Esophagus squamous epithelium (tissue), 5 donors: ENCODE measurements around the gene ZNF138. TPM values are rescaled to one million over a fixed set of nuclear protein-coding genes. Genes with fewer than 3 reads are reported as not detected.

ENCODE experiments used
- DNase-seq: peaks from one replicate; lab custom pipeline; 2025; lab: John Stamatoyannopoulos, UW
- H3K27ac ChIP-seq, 4 donors: fragments of 200-600 bp; sonication (generic); one replicate each; pipeline ENCODE4 v1.5.1; 2016 to 2019; ENCODE audit warnings: mild to moderate bottlenecking in 1 of 4
- H3K27me3 ChIP-seq, 4 donors: fragments of 200-600 bp; sonication (generic); 1 replicate in 3 of 4; 2 replicates in 1 of 4; pipeline versions ENCODE4 v1.5.1 to v1.6.0; 2017 to 2021; ENCODE audit warnings: antibody characterized with exemption in 1 of 4
- H3K36me3 ChIP-seq, 3 donors: fragments of 200-600 bp; sonication (generic); one replicate each; pipeline ENCODE4 v1.5.1; 2016 to 2019
- H3K4me1 ChIP-seq, 3 donors: fragments of 200-600 bp; sonication (generic); one replicate each; pipeline ENCODE4 v1.5.1; 2017 to 2019
- H3K4me3 ChIP-seq, 4 donors: fragments of 200-600 bp; sonication (generic); 1 replicate in 3 of 4; 2 replicates in 1 of 4; pipeline ENCODE4 v1.5.1; 2016 to 2019; ENCODE audit warnings: mild to moderate bottlenecking in 2 of 4, moderate library complexity in 1 of 4
- H3K9me3 ChIP-seq, 3 donors: fragments of 200-600 bp; sonication (generic); one replicate each; pipeline ENCODE4 v1.5.1; 2016 to 2019
- POLR2A ChIP-seq, 4 donors: fragments of 450-650 bp; IDR thresholded peaks; one replicate each; pipeline ENCODE4 v1.6.1; 2017; ENCODE audit warnings: antibody characterized with exemption in 4 of 4, mild to moderate bottlenecking in 4 of 4, moderate library complexity in 3 of 4
- WGBS, 2 donors: methylation state at CpG; one replicate each; pipeline ENCODE4 v1.1.5; 2018; 5-methylcytosine and 5-hydroxymethylcytosine counted together
- intact Hi-C: fragments of 100-400 bp; cut with DNase I; formaldehyde crosslinking; loops from one replicate; pipeline ENCODE4 v1.15.0; 2022
- total RNA-seq, 4 donors: library from RNA; depleted of rRNA; stranded (reverse); fragments of >200 nt; gene quantifications; one replicate each; pipeline ENCODE4 v1.1.0, GENCODE V29; 2016
- TF ChIP-seq, protein P1 (sequence below), 6 experiments: fragments of 450-650 bp in 4 of 6; fragments of 200-600 bp in 2 of 6; sonication (generic) in 2 of 6; IDR thresholded peaks; one replicate each; pipeline ENCODE4 v1.5.1; 2016 to 2019; ENCODE audit warnings: antibody characterized with exemption in 6 of 6, mild to moderate bottlenecking in 4 of 6, moderate library complexity in 4 of 6
- donor health status: DM: yes; HTN: yes; CAD: no.

The ZNF138 gene
- total RNA-seq, 4 donors from 2014 or later: 7.2 to 14.0 (median 12.1) TPM

DNA sequence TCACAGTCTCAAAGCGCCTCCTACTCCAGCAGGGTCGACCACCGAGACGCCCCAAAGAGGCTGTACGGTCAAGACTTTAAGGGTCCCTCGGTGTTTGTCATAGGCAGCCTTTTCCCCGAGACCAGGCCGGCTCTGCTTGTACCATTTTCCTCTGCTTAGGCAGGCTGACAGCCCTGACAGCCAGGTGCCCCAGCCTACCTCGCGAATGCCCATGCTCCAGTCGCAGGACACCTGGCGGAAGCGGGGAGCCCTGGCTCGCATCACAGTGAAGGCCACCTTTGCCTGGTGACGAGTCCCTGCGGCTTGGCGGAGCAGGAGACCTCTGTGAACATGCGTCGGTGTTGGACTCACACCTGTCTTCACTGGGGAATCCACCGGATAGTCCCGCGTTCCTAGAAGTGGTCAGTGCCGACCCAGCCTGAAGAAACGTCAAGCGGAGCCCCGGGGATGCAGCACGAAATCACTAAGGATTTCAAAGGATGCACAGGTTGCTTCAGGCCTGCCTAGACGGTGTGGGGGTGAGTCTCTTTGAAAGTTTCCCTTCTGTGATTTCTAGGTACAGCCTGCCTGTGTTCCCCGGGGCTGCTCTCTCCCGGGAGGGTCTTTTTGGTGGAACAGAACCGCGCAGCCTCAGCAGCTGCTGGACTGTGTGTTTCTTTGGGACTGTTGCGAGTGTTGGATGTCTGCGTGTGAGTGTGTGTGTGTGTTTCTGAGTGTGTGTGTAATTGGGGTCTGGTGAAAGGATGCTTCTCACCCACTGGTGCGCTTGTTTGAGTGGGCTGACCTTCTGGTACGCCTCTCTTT lies 78.3 kb downstream of the ZNF138 start:
- no peak for TF ChIP-seq POLR2A (IDR thresholded peaks at IDR 0.05)
- TF ChIP-seq, protein P1, sequence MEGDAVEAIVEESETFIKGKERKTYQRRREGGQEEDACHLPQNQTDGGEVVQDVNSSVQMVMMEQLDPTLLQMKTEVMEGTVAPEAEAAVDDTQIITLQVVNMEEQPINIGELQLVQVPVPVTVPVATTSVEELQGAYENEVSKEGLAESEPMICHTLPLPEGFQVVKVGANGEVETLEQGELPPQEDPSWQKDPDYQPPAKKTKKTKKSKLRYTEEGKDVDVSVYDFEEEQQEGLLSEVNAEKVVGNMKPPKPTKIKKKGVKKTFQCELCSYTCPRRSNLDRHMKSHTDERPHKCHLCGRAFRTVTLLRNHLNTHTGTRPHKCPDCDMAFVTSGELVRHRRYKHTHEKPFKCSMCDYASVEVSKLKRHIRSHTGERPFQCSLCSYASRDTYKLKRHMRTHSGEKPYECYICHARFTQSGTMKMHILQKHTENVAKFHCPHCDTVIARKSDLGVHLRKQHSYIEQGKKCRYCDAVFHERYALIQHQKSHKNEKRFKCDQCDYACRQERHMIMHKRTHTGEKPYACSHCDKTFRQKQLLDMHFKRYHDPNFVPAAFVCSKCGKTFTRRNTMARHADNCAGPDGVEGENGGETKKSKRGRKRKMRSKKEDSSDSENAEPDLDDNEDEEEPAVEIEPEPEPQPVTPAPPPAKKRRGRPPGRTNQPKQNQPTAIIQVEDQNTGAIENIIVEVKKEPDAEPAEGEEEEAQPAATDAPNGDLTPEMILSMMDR (IDR thresholded peaks at IDR 0.05): no peak
- H3K27ac ChIP-seq: no peak overlapping the region
- 80 to 89% methylated on average over 10 of the region's 36 CpGs for WGBS, 2 donors
- H3K4me3 ChIP-seq: no peak overlapping the region
- no peaks in the 10 kb centered on the region for H3K27me3 ChIP-seq
- H3K9me3 ChIP-seq: no peaks in the 10 kb centered on the region
- no peak for DNase-seq
- intact Hi-C loops: no loop called here
- H3K4me1 ChIP-seq: peaks cover 0 to 7% (median 2%) of the 10 kb centered on the region in 3 donors
- H3K36me3 ChIP-seq: no peaks in the 10 kb centered on the region

DNA sequence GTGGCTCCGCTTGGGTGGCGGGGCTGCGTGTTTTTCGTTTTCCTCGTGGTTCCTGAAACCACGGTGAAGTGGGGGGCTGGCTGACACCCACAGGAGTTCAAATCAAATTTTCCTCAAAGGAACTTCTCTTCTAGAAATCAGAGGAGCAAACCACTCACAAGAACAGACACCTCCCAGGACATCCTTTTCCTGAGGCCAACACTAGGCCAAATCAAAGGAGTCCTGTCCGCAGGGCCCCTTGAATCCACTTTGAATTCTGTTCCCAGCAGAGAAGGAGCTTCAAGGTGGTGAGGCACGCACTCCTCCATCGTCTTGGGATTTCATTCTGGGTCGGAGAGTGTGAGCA lies 78.9 kb downstream of the ZNF138 start:
- TF ChIP-seq POLR2A (IDR thresholded peaks at IDR 0.05): no peak
- TF ChIP-seq, protein P1 (IDR thresholded peaks at IDR 0.05): no peak
- WGBS, 2 donors: 86 to 90% methylated on average over 4 to 10 of the region's 10 CpGs
- Histone ChIP-seq H3K4me1 (peaks cover 0 to 9% (median 4%) of the 10 kb centered on the region in 3 donors), H3K27ac (no peak overlapping the region), H3K27me3 (no peaks in the 10 kb centered on the region), H3K36me3 (no peaks in the 10 kb centered on the region), H3K4me3 (no peak overlapping the region), H3K9me3 (no peaks in the 10 kb centered on the region)
- intact Hi-C loops: no loop called here
- DNase-seq: no peak

DNA sequence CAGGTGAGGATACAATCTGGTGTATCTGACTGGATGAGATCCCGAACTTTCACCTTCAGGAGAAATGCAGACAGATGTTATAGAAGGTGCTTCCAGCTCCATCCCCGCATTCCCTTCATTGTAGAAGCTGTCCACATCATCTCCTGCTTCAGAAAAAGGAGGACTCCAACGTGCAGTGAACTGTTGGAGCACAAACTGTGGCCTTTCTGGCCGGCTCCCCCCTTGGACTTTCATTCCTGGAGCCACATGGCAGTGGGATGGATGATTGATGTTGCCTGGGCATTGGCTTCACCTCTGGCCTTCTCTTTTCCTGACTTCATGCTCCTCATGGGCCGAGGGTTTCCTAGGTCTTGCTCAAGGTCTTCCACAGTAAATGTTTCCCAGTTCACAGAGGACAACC lies 79.3 kb downstream of the ZNF138 start:
- intact Hi-C loops: no loop called here
- H3K27ac ChIP-seq: no peak overlapping the region
- peaks cover 0 to 9% (median 4%) of the 10 kb centered on the region in 3 donors for H3K4me1 ChIP-seq
- H3K9me3 ChIP-seq: no peaks in the 10 kb centered on the region
- H3K36me3 ChIP-seq: no peaks in the 10 kb centered on the region
- no peak for DNase-seq
- H3K27me3 ChIP-seq: no peaks in the 10 kb centered on the region
- H3K4me3 ChIP-seq: no peak overlapping the region
- no peak for TF ChIP-seq POLR2A (IDR thresholded peaks at IDR 0.05)
- 63% methylated on average over 5 of the region's 5 CpGs for WGBS, 2 donors

DNA sequence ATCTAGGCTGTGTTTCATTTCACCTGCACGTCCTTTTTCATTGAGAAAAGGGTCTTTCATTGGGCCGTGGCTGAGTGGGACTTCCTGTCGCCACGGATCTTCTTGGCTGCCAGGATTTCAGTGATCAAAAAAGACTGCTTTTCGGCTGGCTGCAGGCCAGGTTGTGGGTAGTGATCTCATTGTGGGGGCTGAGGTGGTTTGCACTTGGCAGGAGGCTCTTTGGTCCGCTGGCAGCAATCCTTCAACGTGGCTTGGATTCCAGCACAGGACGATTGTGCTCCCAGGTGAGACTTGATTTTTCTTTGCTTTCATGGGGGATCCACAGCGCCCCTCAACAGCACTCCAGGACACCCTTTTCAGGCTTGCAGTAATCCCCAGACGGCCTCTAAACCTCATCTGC lies 79.9 kb downstream of the ZNF138 start:
- H3K36me3 ChIP-seq: no peaks in the 10 kb centered on the region
- WGBS, 2 donors: 51 to 73% methylated on average over 8 to 10 of the region's 10 CpGs
- H3K27me3 ChIP-seq: no peaks in the 10 kb centered on the region
- peaks cover 0 to 3% (median 0%) of the 10 kb centered on the region in 3 donors for H3K9me3 ChIP-seq
- H3K4me1 ChIP-seq: peaks cover 0 to 9% (median 4%) of the 10 kb centered on the region in 3 donors
- DNase-seq: no peak
- no peak overlapping the region for H3K27ac ChIP-seq
- no peak overlapping the region for H3K4me3 ChIP-seq
- no peak for TF ChIP-seq POLR2A (IDR thresholded peaks at IDR 0.05)
- TF ChIP-seq, protein P1 (IDR thresholded peaks at IDR 0.05): no peak
- intact Hi-C loops: no loop called here

DNA sequence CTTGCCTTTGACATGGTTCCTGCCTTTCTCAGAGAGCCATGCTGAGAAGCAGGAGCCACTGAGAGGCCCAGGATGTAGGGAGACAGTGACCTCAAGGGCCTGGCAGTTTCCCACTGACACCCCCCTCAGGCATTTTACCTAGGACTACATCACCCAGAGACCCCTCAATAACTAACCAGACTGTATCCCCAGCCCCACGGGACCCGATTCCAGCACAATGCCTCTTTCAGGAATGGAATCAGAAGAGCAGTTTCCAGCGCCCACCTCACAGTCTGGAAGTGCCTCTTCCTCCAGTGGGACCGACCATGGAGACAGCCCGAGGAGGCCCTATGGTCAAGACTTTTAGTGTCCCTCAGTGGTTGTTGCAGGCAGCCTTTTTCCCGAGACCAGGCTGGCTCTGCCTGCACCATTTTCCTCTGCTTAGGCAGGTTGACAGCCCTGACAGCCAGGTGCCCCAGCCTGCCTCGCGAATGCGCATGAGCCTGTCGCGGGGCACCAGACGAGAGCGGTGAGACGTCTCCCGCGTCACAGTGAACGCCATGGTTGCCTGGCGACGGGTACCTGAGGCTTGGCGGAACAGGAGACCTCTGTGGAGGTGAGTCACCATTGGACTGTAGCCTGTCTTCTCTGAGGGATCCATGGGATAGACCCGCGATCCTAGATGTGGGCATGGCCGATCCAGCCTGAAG lies 80.5 kb downstream of the ZNF138 start:
- Histone ChIP-seq H3K27ac (no peak overlapping the region), H3K36me3 (no peaks in the 10 kb centered on the region), H3K4me3 (no peak overlapping the region), H3K9me3 (peaks cover 0 to 9% (median 0%) of the 10 kb centered on the region in 3 donors), H3K4me1 (peaks cover 0 to 9% (median 4%) of the 10 kb centered on the region in 3 donors), H3K27me3 (no peaks in the 10 kb centered on the region)
- TF ChIP-seq POLR2A (IDR thresholded peaks at IDR 0.05): no peak
- 42 to 82% methylated on average over 2 to 16 of the region's 23 CpGs for WGBS, 2 donors
- no peak for DNase-seq
- intact Hi-C loops: no loop called here

DNA sequence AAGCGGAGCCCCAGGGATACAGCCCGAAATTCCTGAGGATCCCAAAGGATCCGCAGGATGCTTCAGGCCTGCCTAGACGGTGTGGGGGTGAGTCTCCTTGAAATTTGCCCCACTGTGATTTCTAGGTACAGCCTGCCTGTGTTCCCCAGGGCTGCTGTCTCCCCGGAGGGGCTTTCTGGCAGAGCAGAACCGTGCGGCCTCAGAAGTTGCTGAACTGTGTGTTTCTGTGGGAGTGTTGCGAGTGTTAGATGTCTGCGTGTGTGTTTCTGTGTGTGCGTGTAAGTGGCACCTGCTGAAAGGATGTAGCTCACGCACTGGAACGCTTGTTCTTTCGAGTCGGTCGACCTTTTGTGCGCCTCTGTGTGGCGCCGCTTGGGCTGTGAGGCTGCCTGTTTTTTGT lies 81.0 kb downstream of the ZNF138 start:
- intact Hi-C loops: no loop called here
- no peak overlapping the region for H3K27ac ChIP-seq

More for the DNA sequence above, 81.0 kb downstream of the ZNF138 start:
- DNase-seq: no peak
- Histone ChIP-seq H3K4me1 (peaks cover 0 to 9% (median 4%) of the 10 kb centered on the region in 3 donors), H3K4me3 (no peak overlapping the region), H3K36me3 (no peaks in the 10 kb centered on the region), H3K9me3 (peaks cover 0 to 13% (median 0%) of the 10 kb centered on the region in 3 donors), H3K27me3 (no peaks in the 10 kb centered on the region)
- WGBS, 2 donors: 90 to 91% methylated on average over 9 to 12 of the region's 18 CpGs
- TF ChIP-seq POLR2A (IDR thresholded peaks at IDR 0.05): no peak
- TF ChIP-seq, protein P1 (IDR thresholded peaks at IDR 0.05): no peak
